Panc1 (cell line): ENCODE measurements around the gene CNN2. TPM values are rescaled to one million over a fixed set of nuclear protein-coding genes. Genes with fewer than 3 reads are reported as not detected.

Experiments
- ATAC-seq: fragments of 200-7000 bp; cut with Tn5 transposase; 2 replicates; pipeline ENCODE4 v1.9.1; 2020; ENCODE audit warnings: mild to moderate bottlenecking, moderate library complexity
- BruUV-seq: library from RNA; stranded (reverse); fragments of 400-500 nt; replicated peaks from 2 replicates; lab custom pipeline; 2021; lab: Mats Ljungman, UMichigan
- CTCF ChIA-PET: fragments of 300-600 bp; sonication (Branson Sonifier 250); formaldehyde crosslinking; loops from one replicate; lab custom pipeline; 2022; ENCODE audit warnings: antibody characterized with exemption; lab: Charles Lee
- POLR2A ChIA-PET: fragments of 300-600 bp; sonication (Branson Sonifier 250); formaldehyde crosslinking; loops from one replicate; lab custom pipeline; 2022; ENCODE audit warnings: antibody characterized with exemption; lab: Charles Lee
- DNase-seq: peaks from one replicate; pipeline ENCODE4 v3.0.0-alpha.2; 2010; ENCODE audit warnings: low read depth, low spot score
- H3K27ac ChIP-seq: 2 replicates; pipeline ENCODE4 v1.5.1; 2011; ENCODE audit warnings: mild to moderate bottlenecking, low read length, inconsistent platforms
- H3K27me3 ChIP-seq: fragments of 200-500 bp; sonication (Bioruptor generic); 2 replicates; pipeline ENCODE4 v1.6.0; 2014; ENCODE audit warnings: low read length, inconsistent platforms; ENCODE audit not compliant: control insufficient read depth, insufficient read depth
- H3K36me3 ChIP-seq: fragments of 200-500 bp; sonication (Bioruptor generic); 2 replicates; pipeline ENCODE4 v1.5.1; 2014; ENCODE audit warnings: inconsistent platforms, mild to moderate bottlenecking, low read length, moderate library complexity; ENCODE audit not compliant: control insufficient read depth, insufficient read depth
- H3K4me1 ChIP-seq: 2 replicates; pipeline ENCODE4 v1.5.1; 2011; ENCODE audit warnings: inconsistent platforms, mild to moderate bottlenecking, low read length, moderate library complexity; ENCODE audit not compliant: control insufficient read depth, insufficient read depth
- H3K4me3 ChIP-seq, 2 experiments: 2 replicates each; pipeline ENCODE4 v1.5.1; 2011 to 2012; ENCODE audit warnings: low read depth in 2 of 2, low read length in 2 of 2, mild to moderate bottlenecking in 2 of 2, inconsistent platforms in 1 of 2, moderate library complexity in 1 of 2
- H3K9me3 ChIP-seq: fragments of 200-500 bp; sonication (Bioruptor generic); 2 replicates; pipeline ENCODE4 v1.5.1; 2014; ENCODE audit warnings: low read depth, mild to moderate bottlenecking, inconsistent platforms, low read length, moderate library complexity; ENCODE audit not compliant: control insufficient read depth, insufficient read depth
- POLR2AphosphoS5 ChIP-seq: IDR thresholded peaks from 2 replicates; pipeline ENCODE4 v1.6.1; 2012; ENCODE audit warnings: mild to moderate bottlenecking, low read depth, low read length, moderate library complexity
- SIN3A ChIP-seq: IDR thresholded peaks from 2 replicates; pipeline ENCODE4 v1.6.1; 2012; ENCODE audit warnings: low read depth, mild to moderate bottlenecking, low read length, moderate library complexity, borderline replicate concordance; ENCODE audit not compliant: insufficient read depth
- TCF7L2 ChIP-seq: IDR thresholded peaks from 2 replicates; pipeline ENCODE4 v1.6.1; 2011; ENCODE audit warnings: mild to moderate bottlenecking, low read depth, low read length, inconsistent platforms
- in situ Hi-C: cut with HindIII; loops from 2 replicates; pipeline ENCODE4 v1.10.0; 2016; ENCODE audit warnings: low sequenced_read_pairs, low pct_unique_long_range_greater_than_20kb
- intact Hi-C: fragments of 100-400 bp; cut with micrococcal nuclease; formaldehyde crosslinking; loops from one replicate; pipeline ENCODE4 v1.10.0; 2022; ENCODE audit not compliant: unreplicated experiment
- total RNA-seq: library from RNA; stranded (reverse); gene quantifications from one replicate; pipeline ENCODE4 v1.2.1, GENCODE V29; 2021; ENCODE audit not compliant: unreplicated experiment
- TF ChIP-seq, protein P1 (sequence below), 2 experiments: IDR thresholded peaks; 2 replicates each; pipeline ENCODE4 v1.6.1; 2011 to 2012; ENCODE audit warnings: low read depth in 2 of 2, control low read depth in 1 of 2, low read length in 1 of 2, mild to moderate bottlenecking in 1 of 2, moderate library complexity in 1 of 2; ENCODE audit not compliant: insufficient read depth in 1 of 2
- TF ChIP-seq, protein P2 (sequence below): fragments of 450-650 bp; IDR thresholded peaks from 2 replicates; pipeline ENCODE4 v1.5.1; 2017; ENCODE audit warnings: mild to moderate bottlenecking

CNN2 gene
- total RNA-seq, 1 experiment from 2014 or later, result 203 TPM

GRCh38 chr19:1042689-1043511 lies 16.5 kb downstream of the CNN2 start:
- peak overlapping the region; percentile 92 for H3K27ac ChIP-seq
- no peak for TF ChIP-seq TCF7L2
- TF ChIP-seq, protein P1, sequence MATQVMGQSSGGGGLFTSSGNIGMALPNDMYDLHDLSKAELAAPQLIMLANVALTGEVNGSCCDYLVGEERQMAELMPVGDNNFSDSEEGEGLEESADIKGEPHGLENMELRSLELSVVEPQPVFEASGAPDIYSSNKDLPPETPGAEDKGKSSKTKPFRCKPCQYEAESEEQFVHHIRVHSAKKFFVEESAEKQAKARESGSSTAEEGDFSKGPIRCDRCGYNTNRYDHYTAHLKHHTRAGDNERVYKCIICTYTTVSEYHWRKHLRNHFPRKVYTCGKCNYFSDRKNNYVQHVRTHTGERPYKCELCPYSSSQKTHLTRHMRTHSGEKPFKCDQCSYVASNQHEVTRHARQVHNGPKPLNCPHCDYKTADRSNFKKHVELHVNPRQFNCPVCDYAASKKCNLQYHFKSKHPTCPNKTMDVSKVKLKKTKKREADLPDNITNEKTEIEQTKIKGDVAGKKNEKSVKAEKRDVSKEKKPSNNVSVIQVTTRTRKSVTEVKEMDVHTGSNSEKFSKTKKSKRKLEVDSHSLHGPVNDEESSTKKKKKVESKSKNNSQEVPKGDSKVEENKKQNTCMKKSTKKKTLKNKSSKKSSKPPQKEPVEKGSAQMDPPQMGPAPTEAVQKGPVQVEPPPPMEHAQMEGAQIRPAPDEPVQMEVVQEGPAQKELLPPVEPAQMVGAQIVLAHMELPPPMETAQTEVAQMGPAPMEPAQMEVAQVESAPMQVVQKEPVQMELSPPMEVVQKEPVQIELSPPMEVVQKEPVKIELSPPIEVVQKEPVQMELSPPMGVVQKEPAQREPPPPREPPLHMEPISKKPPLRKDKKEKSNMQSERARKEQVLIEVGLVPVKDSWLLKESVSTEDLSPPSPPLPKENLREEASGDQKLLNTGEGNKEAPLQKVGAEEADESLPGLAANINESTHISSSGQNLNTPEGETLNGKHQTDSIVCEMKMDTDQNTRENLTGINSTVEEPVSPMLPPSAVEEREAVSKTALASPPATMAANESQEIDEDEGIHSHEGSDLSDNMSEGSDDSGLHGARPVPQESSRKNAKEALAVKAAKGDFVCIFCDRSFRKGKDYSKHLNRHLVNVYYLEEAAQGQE (IDR thresholded peaks at IDR 0.05; ENCODE audit: insufficient read depth in 1 of 2, low read depth in 2 of 2, low read length in 1 of 2), result no peak
- TF ChIP-seq, protein P2, sequence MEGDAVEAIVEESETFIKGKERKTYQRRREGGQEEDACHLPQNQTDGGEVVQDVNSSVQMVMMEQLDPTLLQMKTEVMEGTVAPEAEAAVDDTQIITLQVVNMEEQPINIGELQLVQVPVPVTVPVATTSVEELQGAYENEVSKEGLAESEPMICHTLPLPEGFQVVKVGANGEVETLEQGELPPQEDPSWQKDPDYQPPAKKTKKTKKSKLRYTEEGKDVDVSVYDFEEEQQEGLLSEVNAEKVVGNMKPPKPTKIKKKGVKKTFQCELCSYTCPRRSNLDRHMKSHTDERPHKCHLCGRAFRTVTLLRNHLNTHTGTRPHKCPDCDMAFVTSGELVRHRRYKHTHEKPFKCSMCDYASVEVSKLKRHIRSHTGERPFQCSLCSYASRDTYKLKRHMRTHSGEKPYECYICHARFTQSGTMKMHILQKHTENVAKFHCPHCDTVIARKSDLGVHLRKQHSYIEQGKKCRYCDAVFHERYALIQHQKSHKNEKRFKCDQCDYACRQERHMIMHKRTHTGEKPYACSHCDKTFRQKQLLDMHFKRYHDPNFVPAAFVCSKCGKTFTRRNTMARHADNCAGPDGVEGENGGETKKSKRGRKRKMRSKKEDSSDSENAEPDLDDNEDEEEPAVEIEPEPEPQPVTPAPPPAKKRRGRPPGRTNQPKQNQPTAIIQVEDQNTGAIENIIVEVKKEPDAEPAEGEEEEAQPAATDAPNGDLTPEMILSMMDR, result no peak
- TF ChIP-seq POLR2AphosphoS5, result no peak
- TF ChIP-seq SIN3A, result no peak
- H3K4me3 ChIP-seq, result peak overlapping the region; percentile 63 to 82
- H3K27me3 ChIP-seq, result no peaks in the 10 kb centered on the region
- ChIA-PET CTCF (interaction anchor here (0.6 kb wide), 1 partner anchor 34 kb away, joined by 7 read pairs; no protein-coding TSS in a partner anchor), POLR2A (interaction anchor here (0.6 kb wide), 2 partner anchors 11 to 65 kb away, joined by 4 to 6 read pairs; no protein-coding TSS in a partner anchor)
- H3K9me3 ChIP-seq, result no peaks in the 10 kb centered on the region
- peaks cover 19% of the 10 kb centered on the region for H3K4me1 ChIP-seq
- H3K36me3 ChIP-seq, result peaks cover 4% of the 10 kb centered on the region; the same call in 1 of the 2 replicates
- no peak for DNase-seq
- intact Hi-C loops, result no loop called here
- in situ Hi-C loops, result no loop called here
- no TSS peak for BruUV-seq
- no peak for ATAC-seq

- TF ChIP-seq POLR2AphosphoS5 (no peak), SIN3A (no peak), TCF7L2 (no peak)
- TF ChIP-seq, protein P2, result no peak
- TF ChIP-seq, protein P1 (IDR thresholded peaks at IDR 0.05; ENCODE audit: insufficient read depth in 1 of 2, low read depth in 2 of 2, low read length in 1 of 2), result no peak
Measured at GRCh38 chr19:1045247-1045603, 18.8 kb downstream of the CNN2 start.

More at GRCh38 chr19:1045247-1045603, 18.8 kb downstream of the CNN2 start:
- H3K9me3 ChIP-seq, result no peaks in the 10 kb centered on the region
- BruUV-seq, result no TSS peak
- ChIA-PET CTCF (no interaction called here), POLR2A (no interaction called here)
- no peak overlapping the region for H3K4me3 ChIP-seq
- peaks cover 12% of the 10 kb centered on the region for H3K4me1 ChIP-seq
- H3K27me3 ChIP-seq, result no peaks in the 10 kb centered on the region
- H3K36me3 ChIP-seq, result peaks cover 3% of the 10 kb centered on the region; the same call in 1 of the 2 replicates
- DNase-seq (no peak), ATAC-seq (peak; percentile 16)
- in situ Hi-C loops, result no loop called here
- no peak overlapping the region for H3K27ac ChIP-seq
- intact Hi-C loops, result no loop called here
